Measurements from ENCODE around the gene ZNF562.
"Not testable (repeated sequence)": the region's sequence is repeated elsewhere in the genome, so short reads cannot be mapped to it uniquely, and the experiment has no call there.

The ZNF562 gene

DNA sequence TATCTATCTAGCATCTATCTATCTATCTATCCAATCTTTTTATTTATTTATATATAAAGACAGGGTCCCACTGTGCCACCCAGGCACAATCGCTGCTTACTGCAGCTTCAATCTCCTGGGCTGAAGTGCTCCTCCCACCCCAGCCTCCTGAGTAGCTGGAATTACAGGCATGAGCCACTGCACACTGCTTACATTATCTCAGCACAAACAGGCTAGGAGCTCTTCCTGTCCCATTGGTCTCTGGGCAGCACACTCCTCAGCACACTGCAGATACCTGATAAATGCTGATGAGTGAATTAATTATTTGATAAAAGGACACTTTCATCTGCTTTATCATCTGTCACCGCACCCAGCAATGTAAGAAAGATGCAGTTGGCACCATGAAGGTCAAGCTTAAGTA is 16.1 kb downstream of the ZNF562 start:
- Histone ChIP-seq H2AFZ (ENCODE audit: low read length) (no peak overlapping the region), H3K79me2 (ENCODE audit: low read length) (peaks cover 35% of the 10 kb centered on the region), H3K27me3 (replicated peaks; ENCODE audit: insufficient read depth, low read length) (no peaks in the 10 kb centered on the region), H3K27ac (ENCODE audit: low read length) (no peak overlapping the region), H3K9ac (ENCODE audit: low read length) (no peak overlapping the region), H3K4me3 (ENCODE audit: low read length) (no peak overlapping the region), H3K36me3 (replicated peaks; ENCODE audit: insufficient read depth, low read length) (peaks cover 2% of the 10 kb centered on the region; the same call in 1 of the 2 replicates), H3K4me1 (ENCODE audit: low read length) (no peaks in the 10 kb centered on the region), H3K9me2 (replicated peaks; ENCODE audit: insufficient read depth, low read length) (no peaks in the 10 kb centered on the region), H3F3A (ENCODE audit: insufficient read depth, low read length) (no peaks in the 10 kb centered on the region), H4K20me1 (ENCODE audit: insufficient read depth, low read length) (no peaks in the 10 kb centered on the region), H3K9me3 (replicated peaks; ENCODE audit: insufficient read depth, low read length) (no peaks in the 10 kb centered on the region), H3K4me2 (ENCODE audit: low read depth, low read length) (no peak overlapping the region)
- no peak for DNase-seq
- no peak for TF ChIP-seq EZH2phosphoT487 (IDR thresholded peaks at IDR 0.05; ENCODE audit: low read length)
- TF ChIP-seq EZH2 (optimal IDR thresholded peaks at IDR 0.05; ENCODE audit: low read depth, low read length), result no peak

DNA sequence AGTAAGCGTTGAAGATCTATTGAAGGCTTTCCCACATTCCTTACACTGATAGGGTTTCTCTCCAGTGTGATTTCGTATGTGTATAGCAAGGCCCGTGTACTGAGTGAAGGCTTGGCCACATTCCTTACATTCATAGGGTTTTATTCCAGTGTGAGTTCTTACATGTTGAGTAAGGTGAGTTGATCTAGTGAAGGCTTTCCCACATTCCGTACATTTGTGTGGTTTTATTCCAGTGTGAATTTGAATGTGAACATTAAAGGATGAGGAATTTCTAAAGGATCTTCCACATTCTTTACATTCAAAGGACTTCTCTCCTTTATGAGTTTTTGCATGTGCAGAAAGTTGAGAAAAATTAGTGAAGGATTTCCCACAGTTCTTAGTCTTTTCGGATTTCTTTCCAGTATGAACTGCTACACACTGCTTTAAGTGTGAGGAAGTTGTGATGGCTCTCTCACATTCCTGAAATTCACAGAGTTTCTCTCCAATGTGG is 21.8 kb downstream of the ZNF562 start:
- not testable (repeated sequence) for H3K36me3 ChIP-seq (replicated peaks; ENCODE audit: insufficient read depth, low read length); DNase-seq; H3K9me2 ChIP-seq (replicated peaks; ENCODE audit: insufficient read depth, low read length); H3F3A ChIP-seq (ENCODE audit: insufficient read depth, low read length); H3K9me3 ChIP-seq (replicated peaks; ENCODE audit: insufficient read depth, low read length); H3K27ac ChIP-seq (ENCODE audit: low read length); H3K27me3 ChIP-seq (replicated peaks; ENCODE audit: insufficient read depth, low read length); H4K20me1 ChIP-seq (ENCODE audit: insufficient read depth, low read length); H3K4me3 ChIP-seq (ENCODE audit: low read length); H3K4me1 ChIP-seq (ENCODE audit: low read length); H3K4me2 ChIP-seq (ENCODE audit: low read depth, low read length); H3K9ac ChIP-seq (ENCODE audit: low read length); H2AFZ ChIP-seq (ENCODE audit: low read length); H3K79me2 ChIP-seq (ENCODE audit: low read length)

DNA sequence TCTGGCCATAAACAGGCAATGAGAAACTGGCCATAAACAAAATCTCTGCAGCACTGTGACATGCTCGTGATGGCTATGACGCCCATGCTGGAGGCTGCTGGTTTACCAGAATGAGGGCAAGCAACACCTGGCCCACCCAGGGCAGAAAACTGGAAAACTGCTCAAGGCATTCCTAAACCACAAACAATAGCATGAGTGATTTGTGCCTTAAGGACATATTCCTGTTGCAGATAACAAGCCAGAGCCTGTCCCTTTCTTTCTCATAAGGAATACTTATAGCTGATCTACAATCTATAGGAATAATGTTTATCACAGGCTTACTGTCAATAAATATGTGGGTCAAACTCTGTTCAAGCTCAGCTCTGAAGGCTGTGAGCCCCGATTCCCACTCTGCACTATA is 23.4 kb downstream of the ZNF562 start:
- H3K9me3 ChIP-seq (replicated peaks; ENCODE audit: insufficient read depth, low read length); H3K27ac ChIP-seq (ENCODE audit: low read length); H3K36me3 ChIP-seq (replicated peaks; ENCODE audit: insufficient read depth, low read length); H3K4me3 ChIP-seq (ENCODE audit: low read length); H3K4me1 ChIP-seq (ENCODE audit: low read length); DNase-seq; H3K79me2 ChIP-seq (ENCODE audit: low read length); H3F3A ChIP-seq (ENCODE audit: insufficient read depth, low read length); H3K4me2 ChIP-seq (ENCODE audit: low read depth, low read length); H3K9me2 ChIP-seq (replicated peaks; ENCODE audit: insufficient read depth, low read length); H2AFZ ChIP-seq (ENCODE audit: low read length); H4K20me1 ChIP-seq (ENCODE audit: insufficient read depth, low read length); H3K27me3 ChIP-seq (replicated peaks; ENCODE audit: insufficient read depth, low read length); H3K9ac ChIP-seq (ENCODE audit: low read length): not testable (repeated sequence)

- no peak overlapping the region for H3K27ac ChIP-seq (ENCODE audit: low read length)
- no peak for DNase-seq
- H3K9me3 ChIP-seq (replicated peaks; ENCODE audit: insufficient read depth, low read length), result no peaks in the 10 kb centered on the region
- no peak overlapping the region for H3K9ac ChIP-seq (ENCODE audit: low read length)
- no peaks in the 10 kb centered on the region for H3K9me2 ChIP-seq (replicated peaks; ENCODE audit: insufficient read depth, low read length)
- H3K4me3 ChIP-seq (ENCODE audit: low read length), result no peak overlapping the region
- 0 out of 2 replicates have a peak, but pooled peaks cover 5% of the 10 kb centered on the region for H3K79me2 ChIP-seq (ENCODE audit: low read length)
- no peaks in the 10 kb centered on the region for H3F3A ChIP-seq (ENCODE audit: insufficient read depth, low read length)
- H3K27me3 ChIP-seq (replicated peaks; ENCODE audit: insufficient read depth, low read length), result no peaks in the 10 kb centered on the region
- no peaks in the 10 kb centered on the region for H4K20me1 ChIP-seq (ENCODE audit: insufficient read depth, low read length)
- H3K4me1 ChIP-seq (ENCODE audit: low read length), result no peaks in the 10 kb centered on the region
- peaks cover 7% of the 10 kb centered on the region for H3K36me3 ChIP-seq (replicated peaks; ENCODE audit: insufficient read depth, low read length)
- TF ChIP-seq CTCF (IDR thresholded peaks at IDR 0.05; ENCODE audit: low read length) (no peak), EZH2phosphoT487 (IDR thresholded peaks at IDR 0.05; ENCODE audit: low read length) (no peak), EZH2 (optimal IDR thresholded peaks at IDR 0.05; ENCODE audit: low read depth, low read length) (no peak)
- H3K4me2 ChIP-seq (ENCODE audit: low read depth, low read length), result no peak overlapping the region
- no peak overlapping the region for H2AFZ ChIP-seq (ENCODE audit: low read length)
Measured at GRCh38 chr19:9650345-9650744, 24.6 kb downstream of the ZNF562 start.

- H3K36me3 ChIP-seq (replicated peaks; ENCODE audit: insufficient read depth, low read length), result no peaks in the 10 kb centered on the region; the same call in 1 of the 2 replicates
- no peak for DNase-seq
- no peaks in the 10 kb centered on the region for H3F3A ChIP-seq (ENCODE audit: insufficient read depth, low read length)
- H3K27me3 ChIP-seq (replicated peaks; ENCODE audit: insufficient read depth, low read length), result no peaks in the 10 kb centered on the region
- H3K4me1 ChIP-seq (ENCODE audit: low read length), result no peaks in the 10 kb centered on the region
- H3K27ac ChIP-seq (ENCODE audit: low read length), result no peak overlapping the region
- TF ChIP-seq CTCF (IDR thresholded peaks at IDR 0.05; ENCODE audit: low read length) (no peak), EZH2 (optimal IDR thresholded peaks at IDR 0.05; ENCODE audit: low read depth, low read length) (no peak)
- no peaks in the 10 kb centered on the region for H3K9me3 ChIP-seq (replicated peaks; ENCODE audit: insufficient read depth, low read length)
- no peak overlapping the region for H3K9ac ChIP-seq (ENCODE audit: low read length)
- H3K4me2 ChIP-seq (ENCODE audit: low read depth, low read length), result no peak overlapping the region
- H3K9me2 ChIP-seq (replicated peaks; ENCODE audit: insufficient read depth, low read length), result no peaks in the 10 kb centered on the region
- H4K20me1 ChIP-seq (ENCODE audit: insufficient read depth, low read length), result no peaks in the 10 kb centered on the region
- H3K4me3 ChIP-seq (ENCODE audit: low read length), result no peak overlapping the region
- no peak overlapping the region for H2AFZ ChIP-seq (ENCODE audit: low read length)
- 0 out of 2 replicates have a peak, but pooled peaks cover 5% of the 10 kb centered on the region for H3K79me2 ChIP-seq (ENCODE audit: low read length)
Measured at GRCh38 chr19:9645472-9645871, 29.4 kb downstream of the ZNF562 start.
